ENCODE data around the gene DOCK2. TPM values are rescaled to one million over a fixed set of nuclear protein-coding genes. Genes with fewer than 3 reads are reported as not detected.

Gene DOCK2
- total RNA-seq, 1 experiment from 2014 or later = 4.6 TPM

DNA sequence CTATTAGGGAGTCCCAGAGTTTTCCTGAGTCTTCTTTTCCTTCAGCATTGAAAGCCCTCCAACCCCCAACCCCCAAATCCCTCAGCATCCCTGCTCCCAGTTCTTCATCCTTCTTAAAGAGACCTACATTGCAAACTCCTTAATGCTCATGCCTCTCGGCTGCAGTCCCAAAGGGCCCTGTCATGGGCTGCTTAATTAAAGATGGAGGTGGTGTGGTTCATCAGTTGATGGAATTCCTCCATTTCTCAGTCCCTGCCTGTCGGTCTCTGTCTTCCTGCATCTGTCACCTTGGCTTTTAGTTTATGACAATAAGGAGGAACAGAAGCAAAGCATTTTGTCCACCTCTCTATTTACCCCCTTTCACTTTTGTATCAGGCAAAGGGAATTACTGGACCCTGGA lies 470.6 kb downstream of the DOCK2 start:
- no peak overlapping the region for H3K27ac Mint-ChIP-seq

More for the DNA sequence above, 470.6 kb downstream of the DOCK2 start:
- TF ChIP-seq, protein P1, sequence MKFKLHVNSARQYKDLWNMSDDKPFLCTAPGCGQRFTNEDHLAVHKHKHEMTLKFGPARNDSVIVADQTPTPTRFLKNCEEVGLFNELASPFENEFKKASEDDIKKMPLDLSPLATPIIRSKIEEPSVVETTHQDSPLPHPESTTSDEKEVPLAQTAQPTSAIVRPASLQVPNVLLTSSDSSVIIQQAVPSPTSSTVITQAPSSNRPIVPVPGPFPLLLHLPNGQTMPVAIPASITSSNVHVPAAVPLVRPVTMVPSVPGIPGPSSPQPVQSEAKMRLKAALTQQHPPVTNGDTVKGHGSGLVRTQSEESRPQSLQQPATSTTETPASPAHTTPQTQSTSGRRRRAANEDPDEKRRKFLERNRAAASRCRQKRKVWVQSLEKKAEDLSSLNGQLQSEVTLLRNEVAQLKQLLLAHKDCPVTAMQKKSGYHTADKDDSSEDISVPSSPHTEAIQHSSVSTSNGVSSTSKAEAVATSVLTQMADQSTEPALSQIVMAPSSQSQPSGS (CRISPR knock-in tag; IDR thresholded peaks at IDR 0.05; ENCODE audit: borderline replicate concordance, low read depth) = no peak
- TF ChIP-seq FOXP1 (CRISPR knock-in tag; IDR thresholded peaks at IDR 0.05; ENCODE audit: borderline replicate concordance) = no peak
- TF ChIP-seq, protein P2, sequence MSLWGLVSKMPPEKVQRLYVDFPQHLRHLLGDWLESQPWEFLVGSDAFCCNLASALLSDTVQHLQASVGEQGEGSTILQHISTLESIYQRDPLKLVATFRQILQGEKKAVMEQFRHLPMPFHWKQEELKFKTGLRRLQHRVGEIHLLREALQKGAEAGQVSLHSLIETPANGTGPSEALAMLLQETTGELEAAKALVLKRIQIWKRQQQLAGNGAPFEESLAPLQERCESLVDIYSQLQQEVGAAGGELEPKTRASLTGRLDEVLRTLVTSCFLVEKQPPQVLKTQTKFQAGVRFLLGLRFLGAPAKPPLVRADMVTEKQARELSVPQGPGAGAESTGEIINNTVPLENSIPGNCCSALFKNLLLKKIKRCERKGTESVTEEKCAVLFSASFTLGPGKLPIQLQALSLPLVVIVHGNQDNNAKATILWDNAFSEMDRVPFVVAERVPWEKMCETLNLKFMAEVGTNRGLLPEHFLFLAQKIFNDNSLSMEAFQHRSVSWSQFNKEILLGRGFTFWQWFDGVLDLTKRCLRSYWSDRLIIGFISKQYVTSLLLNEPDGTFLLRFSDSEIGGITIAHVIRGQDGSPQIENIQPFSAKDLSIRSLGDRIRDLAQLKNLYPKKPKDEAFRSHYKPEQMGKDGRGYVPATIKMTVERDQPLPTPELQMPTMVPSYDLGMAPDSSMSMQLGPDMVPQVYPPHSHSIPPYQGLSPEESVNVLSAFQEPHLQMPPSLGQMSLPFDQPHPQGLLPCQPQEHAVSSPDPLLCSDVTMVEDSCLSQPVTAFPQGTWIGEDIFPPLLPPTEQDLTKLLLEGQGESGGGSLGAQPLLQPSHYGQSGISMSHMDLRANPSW (CRISPR knock-in tag; conservative IDR thresholded peaks at IDR 0.05; ENCODE audit: low read depth) = no peak
- no peak for TF ChIP-seq ZNF121 (CRISPR knock-in tag; IDR thresholded peaks at IDR 0.05)
- TF ChIP-seq KAT7 (CRISPR knock-in tag; IDR thresholded peaks at IDR 0.05; ENCODE audit: borderline replicate concordance) = no peak
- TF ChIP-seq, protein P3, sequence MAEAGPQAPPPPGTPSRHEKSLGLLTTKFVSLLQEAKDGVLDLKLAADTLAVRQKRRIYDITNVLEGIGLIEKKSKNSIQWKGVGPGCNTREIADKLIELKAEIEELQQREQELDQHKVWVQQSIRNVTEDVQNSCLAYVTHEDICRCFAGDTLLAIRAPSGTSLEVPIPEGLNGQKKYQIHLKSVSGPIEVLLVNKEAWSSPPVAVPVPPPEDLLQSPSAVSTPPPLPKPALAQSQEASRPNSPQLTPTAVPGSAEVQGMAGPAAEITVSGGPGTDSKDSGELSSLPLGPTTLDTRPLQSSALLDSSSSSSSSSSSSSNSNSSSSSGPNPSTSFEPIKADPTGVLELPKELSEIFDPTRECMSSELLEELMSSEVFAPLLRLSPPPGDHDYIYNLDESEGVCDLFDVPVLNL (CRISPR knock-in tag; IDR thresholded peaks at IDR 0.05; ENCODE audit: borderline replicate concordance, low read depth) = no peak
- TF ChIP-seq, protein P4, sequence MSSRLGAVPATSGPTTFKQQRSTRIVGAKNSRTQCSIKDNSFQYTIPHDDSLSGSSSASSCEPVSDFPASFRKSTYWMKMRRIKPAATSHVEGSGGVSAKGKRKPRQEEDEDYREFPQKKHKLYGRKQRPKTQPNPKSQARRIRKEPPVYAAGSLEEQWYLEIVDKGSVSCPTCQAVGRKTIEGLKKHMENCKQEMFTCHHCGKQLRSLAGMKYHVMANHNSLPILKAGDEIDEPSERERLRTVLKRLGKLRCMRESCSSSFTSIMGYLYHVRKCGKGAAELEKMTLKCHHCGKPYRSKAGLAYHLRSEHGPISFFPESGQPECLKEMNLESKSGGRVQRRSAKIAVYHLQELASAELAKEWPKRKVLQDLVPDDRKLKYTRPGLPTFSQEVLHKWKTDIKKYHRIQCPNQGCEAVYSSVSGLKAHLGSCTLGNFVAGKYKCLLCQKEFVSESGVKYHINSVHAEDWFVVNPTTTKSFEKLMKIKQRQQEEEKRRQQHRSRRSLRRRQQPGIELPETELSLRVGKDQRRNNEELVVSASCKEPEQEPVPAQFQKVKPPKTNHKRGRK (CRISPR knock-in tag; IDR thresholded peaks at IDR 0.05; ENCODE audit: borderline replicate concordance) = no peak
- no peak for TF ChIP-seq PRRX2 (CRISPR knock-in tag; IDR thresholded peaks at IDR 0.05)
- TF ChIP-seq, protein P5, sequence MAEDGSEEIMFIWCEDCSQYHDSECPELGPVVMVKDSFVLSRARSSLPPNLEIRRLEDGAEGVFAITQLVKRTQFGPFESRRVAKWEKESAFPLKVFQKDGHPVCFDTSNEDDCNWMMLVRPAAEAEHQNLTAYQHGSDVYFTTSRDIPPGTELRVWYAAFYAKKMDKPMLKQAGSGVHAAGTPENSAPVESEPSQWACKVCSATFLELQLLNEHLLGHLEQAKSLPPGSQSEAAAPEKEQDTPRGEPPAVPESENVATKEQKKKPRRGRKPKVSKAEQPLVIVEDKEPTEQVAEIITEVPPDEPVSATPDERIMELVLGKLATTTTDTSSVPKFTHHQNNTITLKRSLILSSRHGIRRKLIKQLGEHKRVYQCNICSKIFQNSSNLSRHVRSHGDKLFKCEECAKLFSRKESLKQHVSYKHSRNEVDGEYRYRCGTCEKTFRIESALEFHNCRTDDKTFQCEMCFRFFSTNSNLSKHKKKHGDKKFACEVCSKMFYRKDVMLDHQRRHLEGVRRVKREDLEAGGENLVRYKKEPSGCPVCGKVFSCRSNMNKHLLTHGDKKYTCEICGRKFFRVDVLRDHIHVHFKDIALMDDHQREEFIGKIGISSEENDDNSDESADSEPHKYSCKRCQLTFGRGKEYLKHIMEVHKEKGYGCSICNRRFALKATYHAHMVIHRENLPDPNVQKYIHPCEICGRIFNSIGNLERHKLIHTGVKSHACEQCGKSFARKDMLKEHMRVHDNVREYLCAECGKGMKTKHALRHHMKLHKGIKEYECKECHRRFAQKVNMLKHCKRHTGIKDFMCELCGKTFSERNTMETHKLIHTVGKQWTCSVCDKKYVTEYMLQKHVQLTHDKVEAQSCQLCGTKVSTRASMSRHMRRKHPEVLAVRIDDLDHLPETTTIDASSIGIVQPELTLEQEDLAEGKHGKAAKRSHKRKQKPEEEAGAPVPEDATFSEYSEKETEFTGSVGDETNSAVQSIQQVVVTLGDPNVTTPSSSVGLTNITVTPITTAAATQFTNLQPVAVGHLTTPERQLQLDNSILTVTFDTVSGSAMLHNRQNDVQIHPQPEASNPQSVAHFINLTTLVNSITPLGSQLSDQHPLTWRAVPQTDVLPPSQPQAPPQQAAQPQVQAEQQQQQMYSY (CRISPR knock-in tag; IDR thresholded peaks at IDR 0.05) = no peak
- TF ChIP-seq NFYB (CRISPR knock-in tag; conservative IDR thresholded peaks at IDR 0.05; ENCODE audit: low read depth) = no peak
- TF ChIP-seq, protein P6, sequence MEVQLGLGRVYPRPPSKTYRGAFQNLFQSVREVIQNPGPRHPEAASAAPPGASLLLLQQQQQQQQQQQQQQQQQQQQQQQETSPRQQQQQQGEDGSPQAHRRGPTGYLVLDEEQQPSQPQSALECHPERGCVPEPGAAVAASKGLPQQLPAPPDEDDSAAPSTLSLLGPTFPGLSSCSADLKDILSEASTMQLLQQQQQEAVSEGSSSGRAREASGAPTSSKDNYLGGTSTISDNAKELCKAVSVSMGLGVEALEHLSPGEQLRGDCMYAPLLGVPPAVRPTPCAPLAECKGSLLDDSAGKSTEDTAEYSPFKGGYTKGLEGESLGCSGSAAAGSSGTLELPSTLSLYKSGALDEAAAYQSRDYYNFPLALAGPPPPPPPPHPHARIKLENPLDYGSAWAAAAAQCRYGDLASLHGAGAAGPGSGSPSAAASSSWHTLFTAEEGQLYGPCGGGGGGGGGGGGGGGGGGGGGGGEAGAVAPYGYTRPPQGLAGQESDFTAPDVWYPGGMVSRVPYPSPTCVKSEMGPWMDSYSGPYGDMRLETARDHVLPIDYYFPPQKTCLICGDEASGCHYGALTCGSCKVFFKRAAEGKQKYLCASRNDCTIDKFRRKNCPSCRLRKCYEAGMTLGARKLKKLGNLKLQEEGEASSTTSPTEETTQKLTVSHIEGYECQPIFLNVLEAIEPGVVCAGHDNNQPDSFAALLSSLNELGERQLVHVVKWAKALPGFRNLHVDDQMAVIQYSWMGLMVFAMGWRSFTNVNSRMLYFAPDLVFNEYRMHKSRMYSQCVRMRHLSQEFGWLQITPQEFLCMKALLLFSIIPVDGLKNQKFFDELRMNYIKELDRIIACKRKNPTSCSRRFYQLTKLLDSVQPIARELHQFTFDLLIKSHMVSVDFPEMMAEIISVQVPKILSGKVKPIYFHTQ (CRISPR knock-in tag; IDR thresholded peaks at IDR 0.05) = no peak
- TF ChIP-seq, protein P7, sequence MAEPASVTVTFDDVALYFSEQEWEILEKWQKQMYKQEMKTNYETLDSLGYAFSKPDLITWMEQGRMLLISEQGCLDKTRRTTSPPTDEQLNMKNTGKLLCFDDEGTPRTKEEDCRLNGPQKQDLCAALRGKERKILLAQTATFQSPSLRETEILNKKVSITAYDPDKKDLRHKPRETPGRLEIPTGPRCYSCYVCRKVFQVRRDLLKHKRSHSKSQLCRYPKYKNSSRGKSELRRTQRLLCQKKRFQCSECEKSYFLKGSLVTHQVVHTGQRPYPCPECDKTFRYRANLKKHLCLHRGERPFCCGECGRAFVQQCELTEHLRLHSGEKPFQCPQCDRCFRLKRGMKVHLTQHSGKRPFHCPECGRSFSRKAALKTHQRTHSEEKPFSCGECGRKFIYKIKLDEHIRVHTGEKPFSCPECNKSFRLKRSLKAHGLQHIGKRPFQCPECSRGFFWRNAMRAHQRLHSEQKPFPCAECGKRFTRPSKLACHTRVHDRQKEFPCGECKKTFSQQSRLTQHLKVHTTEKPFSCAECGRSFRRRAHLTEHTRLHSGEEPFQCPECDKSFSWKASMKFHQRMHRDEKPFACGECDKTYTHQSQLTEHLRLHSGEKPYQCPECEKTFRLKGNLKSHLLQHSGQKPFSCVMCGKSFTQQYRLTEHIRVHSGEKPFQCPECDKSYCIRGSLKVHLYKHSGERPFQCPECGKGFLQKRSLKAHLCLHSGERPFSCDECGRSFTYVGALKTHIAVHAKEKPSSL (CRISPR knock-in tag; conservative IDR thresholded peaks at IDR 0.05) = no peak
- TF ChIP-seq, protein P8, sequence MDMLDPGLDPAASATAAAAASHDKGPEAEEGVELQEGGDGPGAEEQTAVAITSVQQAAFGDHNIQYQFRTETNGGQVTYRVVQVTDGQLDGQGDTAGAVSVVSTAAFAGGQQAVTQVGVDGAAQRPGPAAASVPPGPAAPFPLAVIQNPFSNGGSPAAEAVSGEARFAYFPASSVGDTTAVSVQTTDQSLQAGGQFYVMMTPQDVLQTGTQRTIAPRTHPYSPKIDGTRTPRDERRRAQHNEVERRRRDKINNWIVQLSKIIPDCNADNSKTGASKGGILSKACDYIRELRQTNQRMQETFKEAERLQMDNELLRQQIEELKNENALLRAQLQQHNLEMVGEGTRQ (CRISPR knock-in tag; IDR thresholded peaks at IDR 0.05) = no peak
- TF ChIP-seq FOXJ3 (CRISPR knock-in tag; IDR thresholded peaks at IDR 0.05; ENCODE audit: borderline replicate concordance) = no peak
- TF ChIP-seq TCF7 (CRISPR knock-in tag; IDR thresholded peaks at IDR 0.05; ENCODE audit: low read depth) = no peak
- TF ChIP-seq, protein P9, sequence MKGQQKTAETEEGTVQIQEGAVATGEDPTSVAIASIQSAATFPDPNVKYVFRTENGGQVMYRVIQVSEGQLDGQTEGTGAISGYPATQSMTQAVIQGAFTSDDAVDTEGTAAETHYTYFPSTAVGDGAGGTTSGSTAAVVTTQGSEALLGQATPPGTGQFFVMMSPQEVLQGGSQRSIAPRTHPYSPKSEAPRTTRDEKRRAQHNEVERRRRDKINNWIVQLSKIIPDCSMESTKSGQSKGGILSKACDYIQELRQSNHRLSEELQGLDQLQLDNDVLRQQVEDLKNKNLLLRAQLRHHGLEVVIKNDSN (CRISPR knock-in tag; IDR thresholded peaks at IDR 0.05) = no peak
- no peak for TF ChIP-seq CBFB (CRISPR knock-in tag; IDR thresholded peaks at IDR 0.05; ENCODE audit: low read depth)
- CTCF ChIA-PET = interaction anchor here (0.9 to 2.1 kb wide), 2 partner anchors 73 to 108 kb away, joined by 3 to 6 read pairs; no protein-coding TSS in a partner anchor
- H3K4me1 Mint-ChIP-seq = peaks cover 26% of the 10 kb centered on the region
- DNase-seq (ENCODE audit: low spot score) = no peak
- H3K36me3 Mint-ChIP-seq = no peaks in the 10 kb centered on the region
- H3K9me3 Mint-ChIP-seq = no peaks in the 10 kb centered on the region
- no peak for ATAC-seq
- POLR2A ChIA-PET = no interaction called here
- no peak overlapping the region for H3K4me3 Mint-ChIP-seq
- H3K27me3 Mint-ChIP-seq (ENCODE audit: low read depth) = peaks cover 49% of the 10 kb centered on the region

Measured in WTC11 (cell line).